Heart left ventricle (tissue), 13 donors: Measurements from ENCODE around the gene NSMF.

Experiments used
- POLR2A ChIP-seq, 2 donors: fragments of 450-650 bp; IDR thresholded peaks; one replicate each; pipeline ENCODE4 v1.6.1; 2017; ENCODE audit warnings: antibody characterized with exemption in 2 of 2, mild to moderate bottlenecking in 2 of 2, moderate library complexity in 2 of 2
- TF ChIP-seq, protein P1 (sequence below), 12 donors: fragments of 200-600 bp; sonication (generic) in 4 of 12; IDR thresholded peaks; one replicate each; pipeline versions ENCODE4 v1.5.0 to v1.8.0; 2018 to 2022; ENCODE audit warnings: antibody characterized with exemption in 12 of 12, mild to moderate bottlenecking in 5 of 12
- donor health status: ischemic (EF 13 %, LVEDD 7.1; RV severe dilation, severe dysfunction).
- donor health status: DM: no; HTN: yes; CAD: no.
- donor health status: DM: no; HTN: no; CAD: no.
- donor health status: ischemic (EF 25% LVEDD 6.9; RV normal size, moderate dysfunction).
- donor health status: ischemic (EF 25% LVEDD 5.7; RV mildly dilated, moderate dysfunction).
- donor health status: ischemic (EF 35%, LVEDD 5.7; RV mildly dilated, moderate dysfunction).
- donor health status: nonischemic (EF 11% LVEDD 7.7; RV severe dilation, severe dysfunction).
- donor health status: DM: yes; HTN: yes; CAD: no.
- donor health status: PGD.
- donor health status: ischemic (EF 29% LVEDD 5.4; RV normal size, mild dysfunction).
- donor health status: nonischemic (EF 23%, LVEDD 6.1; RV moderate dilation, normal function).

DNA sequence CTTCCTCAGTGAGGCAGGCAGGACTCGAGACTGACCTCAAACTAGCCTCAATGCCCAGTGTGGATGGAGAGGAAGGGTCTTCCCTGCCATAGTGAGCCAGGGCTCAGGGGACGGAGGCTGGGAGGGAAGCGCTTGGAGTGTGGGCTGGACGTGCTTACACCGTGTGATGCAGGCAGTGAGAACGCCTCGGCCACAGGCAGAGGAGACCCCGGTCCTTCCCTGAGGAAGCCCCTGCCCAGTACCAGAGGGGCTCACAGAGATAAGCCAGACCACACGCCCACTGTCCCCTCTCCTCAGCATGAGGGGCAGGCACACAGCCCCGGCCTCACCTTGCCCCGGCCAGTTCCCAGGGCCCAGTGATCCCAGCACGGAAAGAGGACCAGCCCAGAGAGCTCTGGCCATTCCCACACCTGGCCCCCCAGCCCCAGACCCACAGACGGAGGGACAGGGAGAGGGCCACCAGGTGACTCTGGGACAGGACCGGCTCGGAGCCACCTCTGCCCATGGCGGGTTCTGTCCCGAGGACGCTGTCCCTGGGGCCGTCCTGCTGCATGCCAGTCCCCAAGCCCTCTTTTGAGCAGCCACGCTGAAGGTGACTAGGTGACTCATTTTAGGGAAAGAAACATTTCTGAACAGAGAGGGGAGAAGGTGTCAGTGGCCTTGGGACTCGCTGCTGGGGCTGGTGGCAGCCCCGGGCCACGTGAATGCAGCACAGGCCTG lies 6.0 kb upstream of the NSMF start:
- TF ChIP-seq, protein P1, sequence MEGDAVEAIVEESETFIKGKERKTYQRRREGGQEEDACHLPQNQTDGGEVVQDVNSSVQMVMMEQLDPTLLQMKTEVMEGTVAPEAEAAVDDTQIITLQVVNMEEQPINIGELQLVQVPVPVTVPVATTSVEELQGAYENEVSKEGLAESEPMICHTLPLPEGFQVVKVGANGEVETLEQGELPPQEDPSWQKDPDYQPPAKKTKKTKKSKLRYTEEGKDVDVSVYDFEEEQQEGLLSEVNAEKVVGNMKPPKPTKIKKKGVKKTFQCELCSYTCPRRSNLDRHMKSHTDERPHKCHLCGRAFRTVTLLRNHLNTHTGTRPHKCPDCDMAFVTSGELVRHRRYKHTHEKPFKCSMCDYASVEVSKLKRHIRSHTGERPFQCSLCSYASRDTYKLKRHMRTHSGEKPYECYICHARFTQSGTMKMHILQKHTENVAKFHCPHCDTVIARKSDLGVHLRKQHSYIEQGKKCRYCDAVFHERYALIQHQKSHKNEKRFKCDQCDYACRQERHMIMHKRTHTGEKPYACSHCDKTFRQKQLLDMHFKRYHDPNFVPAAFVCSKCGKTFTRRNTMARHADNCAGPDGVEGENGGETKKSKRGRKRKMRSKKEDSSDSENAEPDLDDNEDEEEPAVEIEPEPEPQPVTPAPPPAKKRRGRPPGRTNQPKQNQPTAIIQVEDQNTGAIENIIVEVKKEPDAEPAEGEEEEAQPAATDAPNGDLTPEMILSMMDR (IDR thresholded peaks at IDR 0.05): no peak
- no peak for TF ChIP-seq POLR2A (IDR thresholded peaks at IDR 0.05)
